Right lobe of liver (tissue), 6 donors: ENCODE data around the gene COL5A1. TPM values are rescaled to one million over a fixed set of nuclear protein-coding genes. Genes with fewer than 3 reads are reported as not detected.

Experiments used
- ATAC-seq, 4 donors: fragments of 200-7000 bp; cut with Tn5 transposase; one replicate each; pipeline ENCODE4 v1.9.1; 2020; ENCODE audit warnings: mild to moderate bottlenecking in 4 of 4, moderate library complexity in 4 of 4
- DNase-seq, 3 donors: peaks; one replicate each; pipeline ENCODE4 v3.0.0-alpha.2; 2020
- H3K27ac ChIP-seq, 3 donors: fragments of 200-600 bp; one replicate each; pipeline ENCODE4 v1.8.0; 2022
- H3K27me3 ChIP-seq, 2 donors: fragments of 200-600 bp; one replicate each; pipeline ENCODE4 v1.8.0; 2022
- H3K36me3 ChIP-seq, 4 donors: fragments of 200-600 bp; sonication (generic) in 1 of 4; one replicate each; pipeline versions ENCODE4 v1.5.1 to v1.8.0; 2017 to 2022; ENCODE audit warnings: control low read depth in 1 of 4
- H3K4me1 ChIP-seq, 4 donors: fragments of 200-600 bp; sonication (generic) in 1 of 4; one replicate each; pipeline versions ENCODE4 v1.5.1 to v1.8.0; 2017 to 2022; ENCODE audit warnings: control low read depth in 1 of 4
- H3K4me3 ChIP-seq, 3 donors: fragments of 200-600 bp; one replicate each; pipeline ENCODE4 v1.8.0; 2022
- H3K9me3 ChIP-seq, 4 donors: fragments of 200-600 bp; sonication (generic) in 1 of 4; one replicate each; pipeline versions ENCODE4 v1.5.1 to v1.8.0; 2017 to 2022; ENCODE audit warnings: control low read depth in 1 of 4
- POLR2A ChIP-seq: fragments of 450-650 bp; IDR thresholded peaks from one replicate; pipeline ENCODE4 v1.6.1; 2017; ENCODE audit warnings: antibody characterized with exemption, mild to moderate bottlenecking
- WGBS: methylation state at CpG from one replicate; pipeline ENCODE4 v1.1.6; 2018; ENCODE audit warnings: low coverage, low lambda C conversion rate; ENCODE audit not compliant: insufficient coverage; ENCODE audit errors: missing lambda C conversion rate; 5-methylcytosine and 5-hydroxymethylcytosine counted together
- intact Hi-C, 2 donors: fragments of 100-400 bp; cut with DNase I; formaldehyde crosslinking; loops; one replicate each; pipeline versions ENCODE4 v1.11.2 to v1.14.1; 2022
- total RNA-seq, 6 experiments: library from RNA; depleted of rRNA in 2 of 6; stranded (reverse); fragments of >200 nt in 2 of 6; fragmentation: NEBNext Ultra II Directional in 3 of 6; extraction: Animal tissue kit (Norgen Biotek cat#: 25700) in 3 of 6; gene quantifications; one replicate each; pipeline versions ENCODE4 v1.1.0 to v1.2.4, GENCODE V29; 2016 to 2023
- TF ChIP-seq, protein P1 (sequence below), 4 donors: fragments of 200-600 bp in 3 of 4; fragments of 450-650 bp in 1 of 4; IDR thresholded peaks; one replicate each; pipeline versions ENCODE4 v1.5.1 to v1.8.0; 2016 to 2022; ENCODE audit warnings: antibody characterized with exemption in 4 of 4, mild to moderate bottlenecking in 2 of 4
- donor health status: DM: no; HTN: yes; CAD: no.
- donor health status: DM: no; HTN: no; CAD: no.
- donor health status: DM: no; HTN: no; CAD: no.
- donor health status: DM: no; HTN: yes; CAD: no.
- donor health status: DM: no; HTN: yes; CAD: no.

The COL5A1 gene
- total RNA-seq, 6 experiments from 2014 or later = 1.5 to 17.0 (median 7.7) TPM

DNA sequence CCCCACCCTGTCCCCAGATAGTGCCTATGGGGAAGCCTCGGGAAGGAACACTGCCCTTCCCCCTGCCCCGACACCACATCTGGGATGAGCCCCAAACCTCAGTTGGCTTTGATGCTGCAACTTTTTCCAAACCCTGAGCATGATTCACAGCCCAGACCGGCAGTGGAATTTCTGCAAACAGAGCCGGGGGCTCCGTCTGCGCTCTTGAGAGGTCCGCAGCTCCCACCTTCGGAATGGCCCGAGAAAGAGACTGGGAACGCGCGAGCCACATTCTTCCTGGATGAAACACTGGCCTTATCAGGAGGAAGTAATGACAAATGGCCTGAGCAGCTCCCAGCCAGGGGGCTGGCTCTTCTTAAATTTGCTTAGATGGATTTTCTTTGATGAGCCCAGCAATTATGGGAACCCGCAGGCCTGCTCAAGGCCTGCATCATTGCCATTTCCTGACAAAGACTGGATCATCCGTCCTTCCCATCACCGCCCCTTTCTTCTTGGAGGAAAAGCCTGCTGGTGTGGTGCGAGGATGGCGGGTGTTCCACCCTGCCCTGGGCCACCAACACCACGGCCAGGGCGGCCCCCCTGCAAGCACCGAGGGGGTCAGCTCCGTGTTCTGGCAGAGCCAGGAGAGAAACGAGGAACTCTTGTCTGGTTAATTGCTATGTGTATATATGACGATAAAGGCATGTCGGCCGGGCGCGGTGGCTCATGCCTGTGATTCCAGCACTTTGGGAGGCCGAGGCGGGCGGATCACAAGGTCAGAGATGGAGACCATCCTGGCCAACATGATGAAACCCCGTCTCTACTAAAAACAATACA lies 38.8 kb upstream of the COL5A1 start:
- ATAC-seq = peak; percentile 33 to 80 (median 56)
- no peak overlapping the region for H3K27ac ChIP-seq
- no peaks in the 10 kb centered on the region for H3K27me3 ChIP-seq
- DNase-seq = peak in 1 of 3 donors; percentile 49
- no peaks in the 10 kb centered on the region for H3K36me3 ChIP-seq
- intact Hi-C loops = no loop called here
- 40% methylated on average over 24 of the region's 31 CpGs for WGBS
- H3K4me1 ChIP-seq = no peaks in the 10 kb centered on the region
- no peaks in the 10 kb centered on the region for H3K9me3 ChIP-seq
- H3K4me3 ChIP-seq = no peak overlapping the region
- no peak for TF ChIP-seq POLR2A
- TF ChIP-seq, protein P1, sequence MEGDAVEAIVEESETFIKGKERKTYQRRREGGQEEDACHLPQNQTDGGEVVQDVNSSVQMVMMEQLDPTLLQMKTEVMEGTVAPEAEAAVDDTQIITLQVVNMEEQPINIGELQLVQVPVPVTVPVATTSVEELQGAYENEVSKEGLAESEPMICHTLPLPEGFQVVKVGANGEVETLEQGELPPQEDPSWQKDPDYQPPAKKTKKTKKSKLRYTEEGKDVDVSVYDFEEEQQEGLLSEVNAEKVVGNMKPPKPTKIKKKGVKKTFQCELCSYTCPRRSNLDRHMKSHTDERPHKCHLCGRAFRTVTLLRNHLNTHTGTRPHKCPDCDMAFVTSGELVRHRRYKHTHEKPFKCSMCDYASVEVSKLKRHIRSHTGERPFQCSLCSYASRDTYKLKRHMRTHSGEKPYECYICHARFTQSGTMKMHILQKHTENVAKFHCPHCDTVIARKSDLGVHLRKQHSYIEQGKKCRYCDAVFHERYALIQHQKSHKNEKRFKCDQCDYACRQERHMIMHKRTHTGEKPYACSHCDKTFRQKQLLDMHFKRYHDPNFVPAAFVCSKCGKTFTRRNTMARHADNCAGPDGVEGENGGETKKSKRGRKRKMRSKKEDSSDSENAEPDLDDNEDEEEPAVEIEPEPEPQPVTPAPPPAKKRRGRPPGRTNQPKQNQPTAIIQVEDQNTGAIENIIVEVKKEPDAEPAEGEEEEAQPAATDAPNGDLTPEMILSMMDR (IDR thresholded peaks at IDR 0.05) = no peak

DNA sequence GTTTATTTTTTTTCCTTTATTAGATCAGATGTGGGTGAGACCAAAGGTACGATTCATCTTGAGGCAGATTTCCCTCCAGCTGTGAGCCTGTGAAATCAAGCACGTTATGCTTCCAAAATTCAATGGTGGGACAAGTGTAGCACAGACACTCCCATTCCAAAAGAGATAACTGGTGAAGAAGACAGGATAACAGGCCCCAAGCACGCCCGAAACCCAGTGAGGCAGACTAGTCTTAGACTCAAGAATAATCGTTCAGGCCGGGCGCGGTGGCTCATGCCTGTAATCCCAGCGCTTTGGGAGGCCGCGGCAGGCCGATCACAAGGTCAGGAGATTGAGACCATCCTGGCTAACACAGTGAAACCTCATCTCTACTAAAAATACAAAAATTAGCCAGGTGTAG lies 36.8 kb upstream of the COL5A1 start:
- DNase-seq (peak in 1 of 3 donors; percentile 23), ATAC-seq (no peak)
- Histone ChIP-seq H3K36me3 (no peaks in the 10 kb centered on the region), H3K27ac (no peak overlapping the region), H3K9me3 (no peaks in the 10 kb centered on the region), H3K27me3 (no peaks in the 10 kb centered on the region), H3K4me3 (no peak overlapping the region), H3K4me1 (no peaks in the 10 kb centered on the region)
- 78% methylated on average over 8 of the region's 12 CpGs for WGBS
- TF ChIP-seq POLR2A = no peak
- TF ChIP-seq, protein P1 (IDR thresholded peaks at IDR 0.05) = no peak
- intact Hi-C loops = no loop called here

DNA sequence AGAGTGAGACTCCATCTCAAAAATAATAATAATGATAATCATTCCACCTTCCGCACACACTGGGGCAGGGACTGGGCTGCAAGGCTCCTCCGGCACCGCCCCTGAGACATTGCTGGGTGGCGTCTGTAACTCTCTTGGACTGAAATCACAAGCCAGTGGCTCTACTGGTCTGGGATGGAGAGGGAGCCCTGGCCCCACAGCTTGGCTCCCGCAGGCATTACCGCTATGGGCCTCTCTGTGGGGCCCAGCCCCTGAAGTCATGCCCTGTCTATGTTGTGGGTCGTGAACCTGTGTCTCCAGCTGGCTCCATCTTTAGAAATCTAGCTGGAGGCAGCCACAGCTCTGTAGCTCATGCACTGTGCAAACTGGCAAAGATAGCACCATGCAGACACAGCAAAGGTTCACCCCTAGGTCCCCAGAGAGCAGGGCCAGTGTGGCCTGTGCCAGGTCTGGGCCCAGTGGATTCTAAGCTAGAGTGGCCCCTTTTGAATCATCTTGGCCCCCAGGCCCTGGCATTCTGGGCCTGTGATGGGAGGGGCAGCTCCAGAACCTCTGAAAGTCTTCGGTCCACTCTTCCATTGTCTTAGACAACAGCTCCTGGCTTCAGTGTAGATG lies 36.1 kb upstream of the COL5A1 start:
- no peaks in the 10 kb centered on the region for H3K4me1 ChIP-seq
- H3K36me3 ChIP-seq = no peaks in the 10 kb centered on the region
- no peak for ATAC-seq
- intact Hi-C loops = no loop called here
- DNase-seq = no peak
- H3K9me3 ChIP-seq = no peaks in the 10 kb centered on the region
- no peaks in the 10 kb centered on the region for H3K27me3 ChIP-seq
- TF ChIP-seq POLR2A = no peak
- TF ChIP-seq, protein P1 (IDR thresholded peaks at IDR 0.05) = no peak
- H3K27ac ChIP-seq = no peak overlapping the region
- WGBS = 60% methylated on average over 1 of the region's 8 CpGs
- H3K4me3 ChIP-seq = no peak overlapping the region

DNA sequence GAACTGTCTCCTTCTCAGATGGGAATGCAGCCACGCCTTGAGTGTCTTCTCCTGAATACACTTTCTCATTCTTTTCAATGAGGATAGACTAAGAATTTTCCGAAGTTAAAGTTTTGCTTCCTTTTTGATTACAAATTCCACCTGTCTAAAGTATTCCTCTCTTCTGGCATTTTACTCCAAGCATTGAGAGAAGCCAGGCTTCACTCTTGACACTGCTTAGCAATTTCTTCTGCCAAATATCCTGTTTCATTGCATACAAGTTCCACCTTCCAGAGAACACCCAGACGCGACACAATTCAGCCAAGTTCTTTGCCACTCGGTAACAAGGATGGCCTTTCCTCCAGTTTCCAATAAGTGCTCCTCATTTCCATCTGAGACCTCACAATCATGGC lies 35.6 kb upstream of the COL5A1 start:
- TF ChIP-seq POLR2A = no peak
- TF ChIP-seq, protein P1 (IDR thresholded peaks at IDR 0.05) = no peak
- H3K27me3 ChIP-seq = no peaks in the 10 kb centered on the region
- ATAC-seq (no peak), DNase-seq (no peak)
- no peak overlapping the region for H3K27ac ChIP-seq
- no peak overlapping the region for H3K4me3 ChIP-seq
- H3K4me1 ChIP-seq = no peaks in the 10 kb centered on the region
- H3K9me3 ChIP-seq = no peaks in the 10 kb centered on the region
- intact Hi-C loops = no loop called here
- WGBS = 73% methylated on average over 5 of the region's 5 CpGs
- no peaks in the 10 kb centered on the region for H3K36me3 ChIP-seq
